WTC11 (cell line): ENCODE measurements around the gene SUPT20H. TPM values are rescaled to one million over a fixed set of nuclear protein-coding genes. Genes with fewer than 3 reads are reported as not detected.

Experiments
- ATAC-seq: fragments of 200-7000 bp; cut with Tn5 transposase; 2 replicates; pipeline ENCODE4 v1.10.0; 2021; ENCODE audit warnings: mild to moderate bottlenecking, moderate library complexity
- CTCF ChIA-PET: fragments of 300-600 bp; sonication (Branson Sonifier 250); formaldehyde crosslinking; loops from one replicate; lab custom pipeline; 2021; ENCODE audit warnings: antibody characterized with exemption; lab: Charles Lee
- POLR2A ChIA-PET: fragments of 350-600 bp; sonication (Branson Sonifier 250); formaldehyde crosslinking; loops from one replicate; lab custom pipeline; 2021; ENCODE audit warnings: antibody characterized with exemption; lab: Charles Lee
- DNase-seq: peaks from one replicate; pipeline ENCODE4 v3.0.0; 2021; ENCODE audit warnings: low spot score
- H3K27ac Mint-ChIP-seq: 2 replicates; pipeline ENCODE4 v1.8.0; 2021; ENCODE audit warnings: mixed read lengths
- H3K27me3 Mint-ChIP-seq: 2 replicates; pipeline ENCODE4 v1.8.0; 2021; ENCODE audit warnings: low read depth, mild to moderate bottlenecking, moderate library complexity, mixed read lengths
- H3K36me3 Mint-ChIP-seq: 2 replicates; pipeline ENCODE4 v1.8.0; 2021; ENCODE audit warnings: mixed read lengths
- H3K4me1 Mint-ChIP-seq: 2 replicates; pipeline ENCODE4 v1.8.0; 2022; ENCODE audit warnings: mixed read lengths
- H3K4me3 Mint-ChIP-seq: 2 replicates; pipeline ENCODE4 v1.8.0; 2021; ENCODE audit warnings: mild to moderate bottlenecking, moderate library complexity, mixed read lengths
- H3K9me3 Mint-ChIP-seq: 2 replicates; pipeline ENCODE4 v1.8.0; 2021; ENCODE audit warnings: mixed read lengths
- CREM ChIP-seq: sonication (generic); formaldehyde crosslinking; IDR thresholded peaks from 2 replicates; pipeline ENCODE4 v1.8.1; 2022; ENCODE audit warnings: mild to moderate bottlenecking, missing genetic modification reagents, moderate library complexity
- MYBL2 ChIP-seq: sonication (generic); formaldehyde crosslinking; IDR thresholded peaks from 2 replicates; pipeline ENCODE4 v1.8.1; 2023; ENCODE audit warnings: mild to moderate bottlenecking, moderate library complexity, missing genetic modification reagents
- SP1 ChIP-seq: sonication (generic); formaldehyde crosslinking; conservative IDR thresholded peaks from 2 replicates; pipeline ENCODE4 v1.8.1; 2022; ENCODE audit warnings: missing genetic modification reagents
- ZBTB21 ChIP-seq: sonication (generic); formaldehyde crosslinking; IDR thresholded peaks from 2 replicates; pipeline ENCODE4 v1.8.1; 2023; ENCODE audit warnings: mild to moderate bottlenecking, missing genetic modification reagents, borderline replicate concordance
- total RNA-seq: library from RNA; stranded (reverse); gene quantifications from 3 replicates; pipeline ENCODE4 v1.2.3, GENCODE V29; 2021
- TF ChIP-seq, protein P1 (sequence below): fragments of 250-450 bp; sonication (Bioruptor Pico); IDR thresholded peaks from 2 replicates; pipeline ENCODE4 v1.9.0; 2021; ENCODE audit warnings: mild to moderate bottlenecking, borderline replicate concordance
- TF ChIP-seq, protein P2 (sequence below): sonication (generic); formaldehyde crosslinking; IDR thresholded peaks from 2 replicates; pipeline ENCODE4 v1.8.1; 2023; ENCODE audit warnings: mild to moderate bottlenecking, missing genetic modification reagents, moderate library complexity
- TF ChIP-seq, protein P3 (sequence below): sonication (generic); formaldehyde crosslinking; IDR thresholded peaks from 2 replicates; pipeline ENCODE4 v1.8.0; 2022; ENCODE audit warnings: mild to moderate bottlenecking, missing genetic modification reagents
- TF ChIP-seq, protein P4 (sequence below): sonication (generic); formaldehyde crosslinking; IDR thresholded peaks from 2 replicates; pipeline ENCODE4 v1.8.1; 2023; ENCODE audit warnings: mild to moderate bottlenecking, missing genetic modification reagents, borderline replicate concordance
- TF ChIP-seq, protein P5 (sequence below): sonication (generic); formaldehyde crosslinking; IDR thresholded peaks from 2 replicates; pipeline ENCODE4 v1.8.0; 2022; ENCODE audit warnings: mild to moderate bottlenecking, missing genetic modification reagents
- TF ChIP-seq, protein P6 (sequence below): sonication (generic); formaldehyde crosslinking; IDR thresholded peaks from 2 replicates; pipeline ENCODE4 v1.8.1; 2023; ENCODE audit warnings: mild to moderate bottlenecking, missing genetic modification reagents
- TF ChIP-seq, protein P7 (sequence below): fragments of 250-450 bp; sonication (Bioruptor Pico); IDR thresholded peaks from 2 replicates; pipeline ENCODE4 v1.9.0; 2021; ENCODE audit warnings: mild to moderate bottlenecking
- TF ChIP-seq, protein P8 (sequence below): sonication (generic); formaldehyde crosslinking; IDR thresholded peaks from 2 replicates; pipeline ENCODE4 v1.8.0; 2022; ENCODE audit warnings: mild to moderate bottlenecking, missing genetic modification reagents
- TF ChIP-seq, protein P9 (sequence below): sonication (generic); formaldehyde crosslinking; conservative IDR thresholded peaks from 2 replicates; pipeline ENCODE4 v1.8.1; 2022; ENCODE audit warnings: mild to moderate bottlenecking, missing genetic modification reagents

SUPT20H gene
- total RNA-seq, 1 experiment from 2014 or later, result 68.0 TPM

DNA sequence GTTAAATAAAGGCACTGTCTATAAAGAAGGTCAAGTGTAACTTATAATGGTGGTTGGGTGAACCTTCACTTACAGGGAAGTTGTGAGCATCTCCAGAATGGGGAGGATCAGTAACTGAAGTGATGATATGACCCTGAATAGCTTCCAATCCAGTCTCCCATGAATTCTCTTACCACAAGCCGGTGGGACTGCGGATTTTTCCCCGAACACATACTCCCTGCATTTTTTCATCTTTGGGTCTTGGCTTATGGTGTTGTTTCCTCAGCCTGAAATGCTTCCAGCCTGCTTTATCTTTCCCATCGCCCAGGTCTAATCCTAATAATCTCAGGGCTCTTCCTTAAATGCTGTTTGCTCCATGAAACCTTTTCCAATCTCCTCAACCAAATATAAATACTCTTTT, 48.0 kb upstream of the SUPT20H start (continued):
- TF ChIP-seq, protein P1, sequence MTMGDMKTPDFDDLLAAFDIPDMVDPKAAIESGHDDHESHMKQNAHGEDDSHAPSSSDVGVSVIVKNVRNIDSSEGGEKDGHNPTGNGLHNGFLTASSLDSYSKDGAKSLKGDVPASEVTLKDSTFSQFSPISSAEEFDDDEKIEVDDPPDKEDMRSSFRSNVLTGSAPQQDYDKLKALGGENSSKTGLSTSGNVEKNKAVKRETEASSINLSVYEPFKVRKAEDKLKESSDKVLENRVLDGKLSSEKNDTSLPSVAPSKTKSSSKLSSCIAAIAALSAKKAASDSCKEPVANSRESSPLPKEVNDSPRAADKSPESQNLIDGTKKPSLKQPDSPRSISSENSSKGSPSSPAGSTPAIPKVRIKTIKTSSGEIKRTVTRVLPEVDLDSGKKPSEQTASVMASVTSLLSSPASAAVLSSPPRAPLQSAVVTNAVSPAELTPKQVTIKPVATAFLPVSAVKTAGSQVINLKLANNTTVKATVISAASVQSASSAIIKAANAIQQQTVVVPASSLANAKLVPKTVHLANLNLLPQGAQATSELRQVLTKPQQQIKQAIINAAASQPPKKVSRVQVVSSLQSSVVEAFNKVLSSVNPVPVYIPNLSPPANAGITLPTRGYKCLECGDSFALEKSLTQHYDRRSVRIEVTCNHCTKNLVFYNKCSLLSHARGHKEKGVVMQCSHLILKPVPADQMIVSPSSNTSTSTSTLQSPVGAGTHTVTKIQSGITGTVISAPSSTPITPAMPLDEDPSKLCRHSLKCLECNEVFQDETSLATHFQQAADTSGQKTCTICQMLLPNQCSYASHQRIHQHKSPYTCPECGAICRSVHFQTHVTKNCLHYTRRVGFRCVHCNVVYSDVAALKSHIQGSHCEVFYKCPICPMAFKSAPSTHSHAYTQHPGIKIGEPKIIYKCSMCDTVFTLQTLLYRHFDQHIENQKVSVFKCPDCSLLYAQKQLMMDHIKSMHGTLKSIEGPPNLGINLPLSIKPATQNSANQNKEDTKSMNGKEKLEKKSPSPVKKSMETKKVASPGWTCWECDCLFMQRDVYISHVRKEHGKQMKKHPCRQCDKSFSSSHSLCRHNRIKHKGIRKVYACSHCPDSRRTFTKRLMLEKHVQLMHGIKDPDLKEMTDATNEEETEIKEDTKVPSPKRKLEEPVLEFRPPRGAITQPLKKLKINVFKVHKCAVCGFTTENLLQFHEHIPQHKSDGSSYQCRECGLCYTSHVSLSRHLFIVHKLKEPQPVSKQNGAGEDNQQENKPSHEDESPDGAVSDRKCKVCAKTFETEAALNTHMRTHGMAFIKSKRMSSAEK (CRISPR knock-in tag), result no peak

DNA sequence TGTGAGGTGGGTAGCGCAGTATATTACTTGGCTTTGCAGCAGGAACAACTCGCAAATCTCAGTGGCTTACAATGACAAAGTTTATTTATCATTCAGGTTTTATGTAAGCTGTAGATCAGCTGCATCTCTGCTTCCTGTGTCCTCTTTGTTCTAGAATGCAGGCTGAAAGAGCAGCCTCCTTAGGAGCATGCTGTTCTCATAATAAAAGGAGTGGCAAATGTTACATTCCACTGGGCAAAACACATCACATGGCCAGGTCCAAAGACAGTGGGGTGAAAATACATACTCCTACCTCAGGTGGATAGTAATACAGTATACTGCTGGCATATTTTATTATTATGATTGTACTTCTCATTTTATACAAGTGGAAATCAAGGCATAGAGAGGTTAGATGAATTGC, 47.2 kb upstream of the SUPT20H start:
- no peak overlapping the region for H3K4me3 Mint-ChIP-seq
- TF ChIP-seq, protein P2, sequence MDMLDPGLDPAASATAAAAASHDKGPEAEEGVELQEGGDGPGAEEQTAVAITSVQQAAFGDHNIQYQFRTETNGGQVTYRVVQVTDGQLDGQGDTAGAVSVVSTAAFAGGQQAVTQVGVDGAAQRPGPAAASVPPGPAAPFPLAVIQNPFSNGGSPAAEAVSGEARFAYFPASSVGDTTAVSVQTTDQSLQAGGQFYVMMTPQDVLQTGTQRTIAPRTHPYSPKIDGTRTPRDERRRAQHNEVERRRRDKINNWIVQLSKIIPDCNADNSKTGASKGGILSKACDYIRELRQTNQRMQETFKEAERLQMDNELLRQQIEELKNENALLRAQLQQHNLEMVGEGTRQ, result peak; percentile 60; the same call in 1 of the 2 replicates
- TF ChIP-seq MYBL2, result no peak
- TF ChIP-seq, protein P3, sequence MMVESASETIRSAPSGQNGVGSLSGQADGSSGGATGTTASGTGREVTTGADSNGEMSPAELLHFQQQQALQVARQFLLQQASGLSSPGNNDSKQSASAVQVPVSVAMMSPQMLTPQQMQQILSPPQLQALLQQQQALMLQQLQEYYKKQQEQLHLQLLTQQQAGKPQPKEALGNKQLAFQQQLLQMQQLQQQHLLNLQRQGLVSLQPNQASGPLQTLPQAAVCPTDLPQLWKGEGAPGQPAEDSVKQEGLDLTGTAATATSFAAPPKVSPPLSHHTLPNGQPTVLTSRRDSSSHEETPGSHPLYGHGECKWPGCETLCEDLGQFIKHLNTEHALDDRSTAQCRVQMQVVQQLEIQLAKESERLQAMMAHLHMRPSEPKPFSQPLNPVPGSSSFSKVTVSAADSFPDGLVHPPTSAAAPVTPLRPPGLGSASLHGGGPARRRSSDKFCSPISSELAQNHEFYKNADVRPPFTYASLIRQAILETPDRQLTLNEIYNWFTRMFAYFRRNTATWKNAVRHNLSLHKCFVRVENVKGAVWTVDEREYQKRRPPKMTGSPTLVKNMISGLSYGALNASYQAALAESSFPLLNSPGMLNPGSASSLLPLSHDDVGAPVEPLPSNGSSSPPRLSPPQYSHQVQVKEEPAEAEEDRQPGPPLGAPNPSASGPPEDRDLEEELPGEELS (CRISPR knock-in tag), result peak; percentile 45; the same call in 1 of the 2 replicates
- ChIA-PET CTCF (no interaction called here), POLR2A (no interaction called here)
- H3K36me3 Mint-ChIP-seq, result peaks cover 2% of the 10 kb centered on the region
- H3K27ac Mint-ChIP-seq, result no peak overlapping the region
- ATAC-seq, result peak; percentile 88
- H3K27me3 Mint-ChIP-seq, result no peaks in the 10 kb centered on the region
- peaks cover 7% of the 10 kb centered on the region for H3K9me3 Mint-ChIP-seq
- peaks cover 25% of the 10 kb centered on the region for H3K4me1 Mint-ChIP-seq
- no peak for DNase-seq

DNA sequence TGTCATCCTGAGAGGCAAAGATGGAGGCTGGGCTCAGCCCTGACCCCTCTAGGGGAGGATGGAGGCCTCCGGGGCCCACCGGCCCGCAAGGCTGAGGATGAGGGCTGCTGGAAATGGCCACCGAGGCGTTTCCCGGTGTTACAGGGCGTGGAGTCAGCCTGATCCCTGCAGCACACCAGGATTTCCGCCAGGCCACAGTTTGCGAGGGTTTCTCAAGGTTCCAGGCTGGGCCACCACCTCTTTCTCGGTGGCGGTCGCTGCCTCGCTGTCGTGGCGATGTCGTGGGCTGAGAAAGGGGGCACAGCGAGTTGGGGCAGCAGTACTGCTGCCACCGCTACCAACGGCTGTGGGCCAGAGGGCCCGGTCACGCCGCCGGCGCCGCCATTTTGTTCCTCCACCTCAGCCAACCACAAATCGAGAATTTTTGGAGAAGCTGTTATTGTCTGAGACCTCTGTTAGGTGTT, 45.8 kb upstream of the SUPT20H start, which contains the start of gene CSNK1A1L:
Gene CSNK1A1L, minus strand, starts transcription at position 414 of the 464 bp plus-strand sequence. Its CDS starts 408 bp downstream, at position 6.
- ChIA-PET CTCF (no interaction called here), POLR2A (no interaction called here)
- DNase-seq (no peak), ATAC-seq (no peak)
- Mint-ChIP-seq H3K4me3 (no peak within 1 kb of the TSS), H3K4me1 (peaks cover 25% of the 10 kb centered on the region), H3K36me3 (peaks cover 2% of the 10 kb centered on the region), H3K27ac (no peak within 1 kb of the TSS; the same call in 1 of the 2 replicates), H3K9me3 (peaks cover 7% of the 10 kb centered on the region), H3K27me3 (no peaks in the 10 kb centered on the region)
- TF ChIP-seq, protein P4, sequence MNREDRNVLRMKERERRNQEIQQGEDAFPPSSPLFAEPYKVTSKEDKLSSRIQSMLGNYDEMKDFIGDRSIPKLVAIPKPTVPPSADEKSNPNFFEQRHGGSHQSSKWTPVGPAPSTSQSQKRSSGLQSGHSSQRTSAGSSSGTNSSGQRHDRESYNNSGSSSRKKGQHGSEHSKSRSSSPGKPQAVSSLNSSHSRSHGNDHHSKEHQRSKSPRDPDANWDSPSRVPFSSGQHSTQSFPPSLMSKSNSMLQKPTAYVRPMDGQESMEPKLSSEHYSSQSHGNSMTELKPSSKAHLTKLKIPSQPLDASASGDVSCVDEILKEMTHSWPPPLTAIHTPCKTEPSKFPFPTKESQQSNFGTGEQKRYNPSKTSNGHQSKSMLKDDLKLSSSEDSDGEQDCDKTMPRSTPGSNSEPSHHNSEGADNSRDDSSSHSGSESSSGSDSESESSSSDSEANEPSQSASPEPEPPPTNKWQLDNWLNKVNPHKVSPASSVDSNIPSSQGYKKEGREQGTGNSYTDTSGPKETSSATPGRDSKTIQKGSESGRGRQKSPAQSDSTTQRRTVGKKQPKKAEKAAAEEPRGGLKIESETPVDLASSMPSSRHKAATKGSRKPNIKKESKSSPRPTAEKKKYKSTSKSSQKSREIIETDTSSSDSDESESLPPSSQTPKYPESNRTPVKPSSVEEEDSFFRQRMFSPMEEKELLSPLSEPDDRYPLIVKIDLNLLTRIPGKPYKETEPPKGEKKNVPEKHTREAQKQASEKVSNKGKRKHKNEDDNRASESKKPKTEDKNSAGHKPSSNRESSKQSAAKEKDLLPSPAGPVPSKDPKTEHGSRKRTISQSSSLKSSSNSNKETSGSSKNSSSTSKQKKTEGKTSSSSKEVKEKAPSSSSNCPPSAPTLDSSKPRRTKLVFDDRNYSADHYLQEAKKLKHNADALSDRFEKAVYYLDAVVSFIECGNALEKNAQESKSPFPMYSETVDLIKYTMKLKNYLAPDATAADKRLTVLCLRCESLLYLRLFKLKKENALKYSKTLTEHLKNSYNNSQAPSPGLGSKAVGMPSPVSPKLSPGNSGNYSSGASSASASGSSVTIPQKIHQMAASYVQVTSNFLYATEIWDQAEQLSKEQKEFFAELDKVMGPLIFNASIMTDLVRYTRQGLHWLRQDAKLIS (CRISPR knock-in tag), result no peak
- TF ChIP-seq, protein P5, sequence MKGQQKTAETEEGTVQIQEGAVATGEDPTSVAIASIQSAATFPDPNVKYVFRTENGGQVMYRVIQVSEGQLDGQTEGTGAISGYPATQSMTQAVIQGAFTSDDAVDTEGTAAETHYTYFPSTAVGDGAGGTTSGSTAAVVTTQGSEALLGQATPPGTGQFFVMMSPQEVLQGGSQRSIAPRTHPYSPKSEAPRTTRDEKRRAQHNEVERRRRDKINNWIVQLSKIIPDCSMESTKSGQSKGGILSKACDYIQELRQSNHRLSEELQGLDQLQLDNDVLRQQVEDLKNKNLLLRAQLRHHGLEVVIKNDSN (CRISPR knock-in tag), result no peak
- TF ChIP-seq, protein P6, sequence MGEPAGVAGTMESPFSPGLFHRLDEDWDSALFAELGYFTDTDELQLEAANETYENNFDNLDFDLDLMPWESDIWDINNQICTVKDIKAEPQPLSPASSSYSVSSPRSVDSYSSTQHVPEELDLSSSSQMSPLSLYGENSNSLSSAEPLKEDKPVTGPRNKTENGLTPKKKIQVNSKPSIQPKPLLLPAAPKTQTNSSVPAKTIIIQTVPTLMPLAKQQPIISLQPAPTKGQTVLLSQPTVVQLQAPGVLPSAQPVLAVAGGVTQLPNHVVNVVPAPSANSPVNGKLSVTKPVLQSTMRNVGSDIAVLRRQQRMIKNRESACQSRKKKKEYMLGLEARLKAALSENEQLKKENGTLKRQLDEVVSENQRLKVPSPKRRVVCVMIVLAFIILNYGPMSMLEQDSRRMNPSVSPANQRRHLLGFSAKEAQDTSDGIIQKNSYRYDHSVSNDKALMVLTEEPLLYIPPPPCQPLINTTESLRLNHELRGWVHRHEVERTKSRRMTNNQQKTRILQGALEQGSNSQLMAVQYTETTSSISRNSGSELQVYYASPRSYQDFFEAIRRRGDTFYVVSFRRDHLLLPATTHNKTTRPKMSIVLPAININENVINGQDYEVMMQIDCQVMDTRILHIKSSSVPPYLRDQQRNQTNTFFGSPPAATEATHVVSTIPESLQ (CRISPR knock-in tag), result no peak
- no peak for TF ChIP-seq ZBTB21
- TF ChIP-seq, protein P7, sequence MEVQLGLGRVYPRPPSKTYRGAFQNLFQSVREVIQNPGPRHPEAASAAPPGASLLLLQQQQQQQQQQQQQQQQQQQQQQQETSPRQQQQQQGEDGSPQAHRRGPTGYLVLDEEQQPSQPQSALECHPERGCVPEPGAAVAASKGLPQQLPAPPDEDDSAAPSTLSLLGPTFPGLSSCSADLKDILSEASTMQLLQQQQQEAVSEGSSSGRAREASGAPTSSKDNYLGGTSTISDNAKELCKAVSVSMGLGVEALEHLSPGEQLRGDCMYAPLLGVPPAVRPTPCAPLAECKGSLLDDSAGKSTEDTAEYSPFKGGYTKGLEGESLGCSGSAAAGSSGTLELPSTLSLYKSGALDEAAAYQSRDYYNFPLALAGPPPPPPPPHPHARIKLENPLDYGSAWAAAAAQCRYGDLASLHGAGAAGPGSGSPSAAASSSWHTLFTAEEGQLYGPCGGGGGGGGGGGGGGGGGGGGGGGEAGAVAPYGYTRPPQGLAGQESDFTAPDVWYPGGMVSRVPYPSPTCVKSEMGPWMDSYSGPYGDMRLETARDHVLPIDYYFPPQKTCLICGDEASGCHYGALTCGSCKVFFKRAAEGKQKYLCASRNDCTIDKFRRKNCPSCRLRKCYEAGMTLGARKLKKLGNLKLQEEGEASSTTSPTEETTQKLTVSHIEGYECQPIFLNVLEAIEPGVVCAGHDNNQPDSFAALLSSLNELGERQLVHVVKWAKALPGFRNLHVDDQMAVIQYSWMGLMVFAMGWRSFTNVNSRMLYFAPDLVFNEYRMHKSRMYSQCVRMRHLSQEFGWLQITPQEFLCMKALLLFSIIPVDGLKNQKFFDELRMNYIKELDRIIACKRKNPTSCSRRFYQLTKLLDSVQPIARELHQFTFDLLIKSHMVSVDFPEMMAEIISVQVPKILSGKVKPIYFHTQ (CRISPR knock-in tag), result no peak
- TF ChIP-seq, protein P8, sequence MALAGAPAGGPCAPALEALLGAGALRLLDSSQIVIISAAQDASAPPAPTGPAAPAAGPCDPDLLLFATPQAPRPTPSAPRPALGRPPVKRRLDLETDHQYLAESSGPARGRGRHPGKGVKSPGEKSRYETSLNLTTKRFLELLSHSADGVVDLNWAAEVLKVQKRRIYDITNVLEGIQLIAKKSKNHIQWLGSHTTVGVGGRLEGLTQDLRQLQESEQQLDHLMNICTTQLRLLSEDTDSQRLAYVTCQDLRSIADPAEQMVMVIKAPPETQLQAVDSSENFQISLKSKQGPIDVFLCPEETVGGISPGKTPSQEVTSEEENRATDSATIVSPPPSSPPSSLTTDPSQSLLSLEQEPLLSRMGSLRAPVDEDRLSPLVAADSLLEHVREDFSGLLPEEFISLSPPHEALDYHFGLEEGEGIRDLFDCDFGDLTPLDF (CRISPR knock-in tag), result no peak
- TF ChIP-seq, protein P9, sequence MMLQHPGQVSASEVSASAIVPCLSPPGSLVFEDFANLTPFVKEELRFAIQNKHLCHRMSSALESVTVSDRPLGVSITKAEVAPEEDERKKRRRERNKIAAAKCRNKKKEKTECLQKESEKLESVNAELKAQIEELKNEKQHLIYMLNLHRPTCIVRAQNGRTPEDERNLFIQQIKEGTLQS (CRISPR knock-in tag), result no peak
- no peak for TF ChIP-seq SP1 (CRISPR knock-in tag)
- no peak for TF ChIP-seq CREM (CRISPR knock-in tag)
